Endothelial cell of umbilical vein (primary cell): ENCODE data around the gene MRC2. TPM values are rescaled to one million over a fixed set of nuclear protein-coding genes. Genes with fewer than 3 reads are reported as not detected.

Source experiments
- BruUV-seq: library from RNA; stranded (reverse); fragments of 400-500 nt; replicated peaks from 2 replicates; lab custom pipeline; 2021; lab: Mats Ljungman, UMichigan
- CTCF ChIA-PET: fragments of 300-600, 350-600 bp; sonication (Branson Sonifier 250); formaldehyde crosslinking; loops from one replicate; lab custom pipeline; 2021; ENCODE audit warnings: antibody characterized with exemption, inconsistent platforms; lab: Charles Lee
- POLR2A ChIA-PET: fragments of 300-600, 350-600 bp; sonication (Branson Sonifier 250); formaldehyde crosslinking; loops from one replicate; lab custom pipeline; 2021; ENCODE audit warnings: antibody characterized with exemption, inconsistent platforms; lab: Charles Lee
- DNase-seq: peaks from one replicate; pipeline ENCODE4 v3.0.0-alpha.2; 2011; ENCODE audit warnings: low read depth, low spot score
- FAIRE-seq: peaks from 2 replicates; lab custom pipeline; 2011; peaks lifted over from hg19 to GRCh38; lab: Jason Lieb, UNC
- H2AFZ ChIP-seq: 2 replicates; pipeline ENCODE4 v1.6.0; 2012; ENCODE audit warnings: low read depth, low read length, control low read depth, inconsistent platforms
- H3K27ac ChIP-seq: 2 replicates; pipeline ENCODE4 v1.5.1; 2011; ENCODE audit warnings: low read depth, mild to moderate bottlenecking, control low read depth, low read length, moderate library complexity; ENCODE audit not compliant: insufficient read depth
- H3K27me3 ChIP-seq, 2 experiments: 2 replicates each; pipeline versions ENCODE4 v1.6.0 to v1.6.1; 2011; ENCODE audit warnings: low read length in 2 of 2, mixed read lengths in 1 of 2; ENCODE audit not compliant: control insufficient read depth in 2 of 2, insufficient read depth in 2 of 2
- H3K36me3 ChIP-seq, 2 experiments: 2 replicates in 1 of 2; 3 replicates in 1 of 2; pipeline ENCODE4 v1.5.1; 2011; ENCODE audit warnings: low read length in 2 of 2, mild to moderate bottlenecking in 1 of 2, moderate library complexity in 1 of 2; ENCODE audit not compliant: control insufficient read depth in 2 of 2, insufficient read depth in 2 of 2; ENCODE audit errors: extremely low read depth in 1 of 2
- H3K4me1 ChIP-seq: 3 replicates; pipeline ENCODE4 v1.5.1; 2011; ENCODE audit warnings: mild to moderate bottlenecking, low read length; ENCODE audit not compliant: control insufficient read depth, insufficient read depth; ENCODE audit errors: extremely low read depth
- H3K4me2 ChIP-seq: 2 replicates; pipeline ENCODE4 v1.6.1; 2011; ENCODE audit warnings: low read length, control low read depth, mixed read lengths; ENCODE audit not compliant: insufficient read depth
- H3K4me3 ChIP-seq, 3 experiments: fragments of 200-600 bp in 1 of 3; sonication (generic), shearing (Covaris generic) in 1 of 3; replicated peaks in 1 of 3; 2 replicates each; pipeline ENCODE4 v1.5.1; 2011 to 2016; ENCODE audit warnings: control low read depth in 3 of 3, low read length in 3 of 3, mild to moderate bottlenecking in 2 of 3, inconsistent platforms in 1 of 3, low read depth in 1 of 3, moderate library complexity in 1 of 3; ENCODE audit not compliant: insufficient read depth in 1 of 3
- H3K79me2 ChIP-seq: 2 replicates; pipeline ENCODE4 v1.6.0; 2012; ENCODE audit warnings: low read length, inconsistent platforms; ENCODE audit not compliant: control insufficient read depth, insufficient read depth
- H3K9ac ChIP-seq: replicated peaks from 2 replicates; pipeline ENCODE3; 2011; ENCODE audit warnings: low read length, control low read depth; ENCODE audit not compliant: insufficient read depth; ENCODE audit errors: extremely low read depth
- H3K9me1 ChIP-seq: replicated peaks from 3 replicates; pipeline ENCODE4 v1.6.0; 2011; ENCODE audit warnings: mild to moderate bottlenecking, low read length; ENCODE audit not compliant: control insufficient read depth, insufficient read depth; ENCODE audit errors: extremely low read depth
- H3K9me3 ChIP-seq: replicated peaks from 2 replicates; pipeline ENCODE4 v1.5.1; 2012; ENCODE audit warnings: low read length, inconsistent platforms; ENCODE audit not compliant: control insufficient read depth, insufficient read depth
- H4K20me1 ChIP-seq: replicated peaks from 2 replicates; pipeline ENCODE3; 2011; ENCODE audit warnings: mild to moderate bottlenecking, low read length; ENCODE audit not compliant: control insufficient read depth, insufficient read depth; ENCODE audit errors: extremely low read depth
- EZH2 ChIP-seq: IDR thresholded peaks from 2 replicates; pipeline ENCODE4 v1.6.1; 2012; ENCODE audit warnings: borderline replicate concordance, low read depth, mild to moderate bottlenecking, moderate library complexity, low read length, inconsistent platforms; ENCODE audit not compliant: severe bottlenecking
- FOS ChIP-seq: IDR thresholded peaks from 2 replicates; pipeline ENCODE4 v1.6.1; 2011; ENCODE audit warnings: mild to moderate bottlenecking, low read length, moderate library complexity, borderline replicate concordance; ENCODE audit not compliant: insufficient read depth
- GATA2 ChIP-seq: IDR thresholded peaks from 2 replicates; pipeline ENCODE4 v1.7.0; 2011; ENCODE audit warnings: low read depth, mild to moderate bottlenecking, moderate library complexity, mixed read lengths, low read length; ENCODE audit not compliant: insufficient read length, insufficient read depth
- JUN ChIP-seq: IDR thresholded peaks from 2 replicates; pipeline ENCODE4 v1.6.1; 2011; ENCODE audit warnings: borderline replicate concordance, low read depth; ENCODE audit not compliant: insufficient read length, insufficient read depth
- MYC ChIP-seq: IDR thresholded peaks from one replicate; pipeline ENCODE4 v1.6.1; 2011; ENCODE audit warnings: mild to moderate bottlenecking, low read depth, low read length
- POLR2A ChIP-seq: IDR thresholded peaks from 2 replicates; pipeline ENCODE4 v1.6.1; 2012; ENCODE audit warnings: low read depth, mild to moderate bottlenecking, control low read depth, low read length
- POLR2AphosphoS5 ChIP-seq: IDR thresholded peaks from 2 replicates; pipeline ENCODE4 v1.6.1; 2012; ENCODE audit warnings: low read depth, mild to moderate bottlenecking, control low read depth, low read length, moderate library complexity; ENCODE audit not compliant: insufficient read depth
- dilution Hi-C: fragments of 300-500 bp; cut with MboI; formaldehyde crosslinking; loops from one replicate; pipeline ENCODE4 v1.15.0; 2019; ENCODE audit warnings: low sequenced_read_pairs; ENCODE audit not compliant: extremely low pct_ligation_motif_present
- intact Hi-C: fragments of 100-400 bp; cut with micrococcal nuclease; formaldehyde crosslinking; loops from one replicate; pipeline ENCODE4 v1.10.0; 2022
- polyA plus RNA-seq, 4 experiments: library from polyadenylated mRNA; depleted of rRNA in 3 of 4; stranded (reverse) in 3 of 4; unstranded in 1 of 4; fragments of >200 nt; gene quantifications; 2 replicates each; pipeline versions ENCODE4 v1.2.1 to v1.2.3, GENCODE V29; 2011 to 2012; ENCODE audit warnings: missing spikeins in 1 of 4
- total RNA-seq: library from RNA; stranded (reverse); gene quantifications from 2 replicates; pipeline ENCODE4 v1.2.3, GENCODE V29; 2021
- TF ChIP-seq, protein P1 (sequence below), 2 donors: IDR thresholded peaks; 1 replicate in 1 of 2; 2 replicates in 1 of 2; pipeline ENCODE4 v1.5.1; 2011; ENCODE audit warnings: low read length in 2 of 2, mild to moderate bottlenecking in 2 of 2, moderate library complexity in 2 of 2, control low read depth in 1 of 2, inconsistent platforms in 1 of 2, low read depth in 1 of 2; ENCODE audit not compliant: insufficient read depth in 1 of 2; ENCODE audit errors: extremely low read depth in 1 of 2
- TF ChIP-seq, protein P2 (sequence below): IDR thresholded peaks from 2 replicates; pipeline ENCODE4 v1.6.1; 2011; ENCODE audit not compliant: insufficient read depth, insufficient read length

MRC2 gene
- total and polyA plus RNA-seq, 2 donors (not counting 3 experiments of a cell fraction or from before 2014, with no cell fraction given): 30.6 to 52.7 TPM

DNA sequence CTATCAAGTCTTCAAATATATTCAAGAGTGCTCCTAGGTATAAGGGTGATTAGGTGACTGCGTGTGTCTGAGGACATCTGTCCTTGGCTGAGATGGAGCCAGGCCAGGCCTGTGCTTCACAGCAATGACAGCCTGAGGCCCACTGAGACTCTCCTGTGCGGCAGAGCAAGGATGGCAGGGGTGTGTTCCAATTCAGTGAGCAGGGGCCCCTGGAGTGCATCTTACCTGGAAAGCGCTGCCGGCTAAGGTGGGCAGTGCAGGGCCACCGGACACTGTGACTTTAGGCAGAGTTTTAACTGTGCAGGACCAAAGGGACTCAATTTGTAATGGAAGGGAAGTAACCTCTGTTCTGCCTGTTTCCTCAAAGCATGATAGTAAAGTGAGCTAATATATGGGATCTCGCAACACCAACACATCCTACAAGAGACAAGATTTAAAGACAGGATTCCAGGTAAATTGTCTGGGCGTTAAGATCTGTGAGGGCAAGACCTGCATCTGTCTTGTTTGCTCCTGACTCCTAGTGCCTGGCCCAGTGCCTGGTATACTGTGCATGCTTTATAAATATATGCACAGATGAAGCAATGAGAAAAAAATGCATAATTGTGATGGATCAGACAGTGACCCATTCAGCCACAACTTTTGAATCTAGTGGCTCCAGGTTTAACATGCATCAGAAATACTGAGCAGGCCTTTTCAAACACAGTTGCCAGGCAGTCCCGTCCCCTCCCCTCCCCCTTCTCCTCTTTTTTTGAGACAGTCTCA, 86.7 kb downstream of the MRC2 start:
- Histone ChIP-seq H3K9me3 (no peaks in the 10 kb centered on the region), H3K79me2 (no peaks in the 10 kb centered on the region), H2AFZ (no peak overlapping the region), H3K4me1 (no peaks in the 10 kb centered on the region), H4K20me1 (no peaks in the 10 kb centered on the region), H3K4me3 (no peak overlapping the region), H3K27me3 (peaks cover 4 to 18% of the 10 kb centered on the region in 2 experiments), H3K9me1 (no peaks in the 10 kb centered on the region), H3K27ac (no peak overlapping the region), H3K4me2 (no peak overlapping the region), H3K36me3 (no peaks in the 10 kb centered on the region), H3K9ac (no peak overlapping the region)
- FAIRE-seq (no peak), DNase-seq (no peak)
- CTCF ChIA-PET: no interaction called here
- POLR2A ChIA-PET: no interaction called here
- dilution Hi-C loops: no loop called here
- TF ChIP-seq EZH2 (no peak), FOS (no peak), JUN (no peak), MYC (no peak), GATA2 (no peak), POLR2AphosphoS5 (no peak), POLR2A (no peak)
- TF ChIP-seq, protein P1, sequence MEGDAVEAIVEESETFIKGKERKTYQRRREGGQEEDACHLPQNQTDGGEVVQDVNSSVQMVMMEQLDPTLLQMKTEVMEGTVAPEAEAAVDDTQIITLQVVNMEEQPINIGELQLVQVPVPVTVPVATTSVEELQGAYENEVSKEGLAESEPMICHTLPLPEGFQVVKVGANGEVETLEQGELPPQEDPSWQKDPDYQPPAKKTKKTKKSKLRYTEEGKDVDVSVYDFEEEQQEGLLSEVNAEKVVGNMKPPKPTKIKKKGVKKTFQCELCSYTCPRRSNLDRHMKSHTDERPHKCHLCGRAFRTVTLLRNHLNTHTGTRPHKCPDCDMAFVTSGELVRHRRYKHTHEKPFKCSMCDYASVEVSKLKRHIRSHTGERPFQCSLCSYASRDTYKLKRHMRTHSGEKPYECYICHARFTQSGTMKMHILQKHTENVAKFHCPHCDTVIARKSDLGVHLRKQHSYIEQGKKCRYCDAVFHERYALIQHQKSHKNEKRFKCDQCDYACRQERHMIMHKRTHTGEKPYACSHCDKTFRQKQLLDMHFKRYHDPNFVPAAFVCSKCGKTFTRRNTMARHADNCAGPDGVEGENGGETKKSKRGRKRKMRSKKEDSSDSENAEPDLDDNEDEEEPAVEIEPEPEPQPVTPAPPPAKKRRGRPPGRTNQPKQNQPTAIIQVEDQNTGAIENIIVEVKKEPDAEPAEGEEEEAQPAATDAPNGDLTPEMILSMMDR (IDR thresholded peaks at IDR 0.05; ENCODE audit: extremely low read depth in 1 of 2, insufficient read depth in 1 of 2, low read depth in 1 of 2, low read length in 2 of 2): no peak
- TF ChIP-seq, protein P2, sequence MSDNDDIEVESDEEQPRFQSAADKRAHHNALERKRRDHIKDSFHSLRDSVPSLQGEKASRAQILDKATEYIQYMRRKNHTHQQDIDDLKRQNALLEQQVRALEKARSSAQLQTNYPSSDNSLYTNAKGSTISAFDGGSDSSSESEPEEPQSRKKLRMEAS: no peak
- intact Hi-C loops: no loop called here
- BruUV-seq: no TSS peak
